Endothelial cell of umbilical vein (primary cell): ENCODE data around the gene PRDM8.

Experiments
- CTCF ChIP-seq, 2 donors: IDR thresholded peaks; 1 replicate in 1 of 2; 2 replicates in 1 of 2; pipeline ENCODE4 v1.5.1; 2011; ENCODE audit warnings: low read length in 2 of 2, mild to moderate bottlenecking in 2 of 2, moderate library complexity in 2 of 2, control low read depth in 1 of 2, inconsistent platforms in 1 of 2, low read depth in 1 of 2; ENCODE audit not compliant: insufficient read depth in 1 of 2; ENCODE audit errors: extremely low read depth in 1 of 2
- EZH2 ChIP-seq: IDR thresholded peaks from 2 replicates; pipeline ENCODE4 v1.6.1; 2012; ENCODE audit warnings: borderline replicate concordance, low read depth, mild to moderate bottlenecking, moderate library complexity, low read length, inconsistent platforms; ENCODE audit not compliant: severe bottlenecking
- JUN ChIP-seq: IDR thresholded peaks from 2 replicates; pipeline ENCODE4 v1.6.1; 2011; ENCODE audit warnings: borderline replicate concordance, low read depth; ENCODE audit not compliant: insufficient read length, insufficient read depth

GRCh38 chr4:80197601-80198440, 518 bp downstream of the PRDM8 start:
- TF ChIP-seq JUN, result no peak
- TF ChIP-seq CTCF (IDR thresholded peaks at IDR 0.05; ENCODE audit: extremely low read depth in 1 of 2, insufficient read depth in 1 of 2, low read depth in 1 of 2, low read length in 2 of 2), result no peak
- TF ChIP-seq EZH2, result peak; percentile 91
